Kidney (tissue), 14 donors: ENCODE data around the gene PTCHD4. TPM values are rescaled to one million over a fixed set of nuclear protein-coding genes. Genes with fewer than 3 reads are reported as not detected.

ENCODE experiments used
- DNase-seq, 5 donors: peaks; one replicate each; pipeline ENCODE4 v3.0.0-alpha.2; 2013 to 2020
- FAIRE-seq: peaks from 2 replicates; lab custom pipeline; 2012; peaks lifted over from hg19 to GRCh38; lab: Jason Lieb, UNC
- H3K27ac ChIP-seq, 2 donors: one replicate each; pipeline ENCODE4 v1.7.0; 2013; ENCODE audit warnings: low read depth in 2 of 2, low read length in 2 of 2, inconsistent platforms in 1 of 2
- H3K27me3 ChIP-seq: one replicate; pipeline ENCODE4 v1.7.1; 2013; ENCODE audit warnings: low read length, inconsistent platforms; ENCODE audit not compliant: control insufficient read depth, insufficient read depth
- H3K36me3 ChIP-seq, 3 donors: one replicate each; pipeline versions ENCODE4 v1.7.0 to v1.7.1; 2013; ENCODE audit warnings: low read length in 3 of 3, control low read depth in 1 of 3, inconsistent platforms in 1 of 3; ENCODE audit not compliant: insufficient read depth in 3 of 3, control insufficient read depth in 2 of 3
- H3K4me1 ChIP-seq, 3 donors: one replicate each; pipeline versions ENCODE4 v1.7.0 to v1.7.1; 2013; ENCODE audit warnings: low read length in 3 of 3, inconsistent platforms in 1 of 3, low read depth in 1 of 3; ENCODE audit not compliant: control insufficient read depth in 2 of 3, insufficient read depth in 2 of 3
- H3K4me3 ChIP-seq, 3 donors: one replicate each; pipeline versions ENCODE4 v1.7.0 to v1.8.1; 2013; ENCODE audit warnings: low read length in 3 of 3, control low read depth in 1 of 3, inconsistent platforms in 1 of 3
- H3K9ac ChIP-seq, 3 donors: one replicate each; pipeline versions ENCODE4 v1.7.0 to v1.7.1; 2013; ENCODE audit warnings: low read length in 3 of 3, control low read depth in 1 of 3, inconsistent platforms in 1 of 3
- H3K9me3 ChIP-seq, 3 donors: one replicate each; pipeline versions ENCODE4 v1.7.0 to v1.7.1; 2013; ENCODE audit warnings: low read length in 3 of 3, control low read depth in 1 of 3, inconsistent platforms in 1 of 3; ENCODE audit not compliant: control insufficient read depth in 2 of 3, insufficient read depth in 1 of 3
- intact Hi-C: fragments of 100-400 bp; cut with DNase I; formaldehyde crosslinking; loops from one replicate; pipeline ENCODE4 v1.11.1; 2022
- polyA plus RNA-seq: library from polyadenylated mRNA; stranded (reverse); fragments of 350-450 nt; fragmentation: Illumina TruSeq; extraction: RNeasy Lipid Tissue Mini Kit (QIAGEN cat#74804); gene quantifications from one replicate; pipeline ENCODE4 v1.2.3, GENCODE V29; 2014; ENCODE audit warnings: low read depth, low replicate concordance; ENCODE audit not compliant: insufficient read depth
- total RNA-seq: library from RNA; stranded (reverse); fragmentation: NEBNext Ultra II Directional; extraction: Animal tissue kit (Norgen Biotek cat#: 25700); gene quantifications from one replicate; pipeline ENCODE4 v1.2.1, GENCODE V29; 2021
- TF ChIP-seq, protein P1 (sequence below): IDR thresholded peaks from 3 replicates; pipeline ENCODE4 v1.5.1; 2012; ENCODE audit warnings: mild to moderate bottlenecking, moderate library complexity, borderline replicate concordance; ENCODE audit not compliant: insufficient read depth; ENCODE audit errors: extremely low read depth
- donor health status: control.
- donor health status: control.
- donor health status: control.
- donor health status: control.
- donor health status: control.
- donor health status: DM: yes; HTN: yes; CAD: no.
- donor health status: Normal renal cell carcinoma (clear cell type).

PTCHD4 gene
- total and polyA plus RNA-seq, 2 donors from 2014 or later: 0.24 to 1.7 TPM

DNA sequence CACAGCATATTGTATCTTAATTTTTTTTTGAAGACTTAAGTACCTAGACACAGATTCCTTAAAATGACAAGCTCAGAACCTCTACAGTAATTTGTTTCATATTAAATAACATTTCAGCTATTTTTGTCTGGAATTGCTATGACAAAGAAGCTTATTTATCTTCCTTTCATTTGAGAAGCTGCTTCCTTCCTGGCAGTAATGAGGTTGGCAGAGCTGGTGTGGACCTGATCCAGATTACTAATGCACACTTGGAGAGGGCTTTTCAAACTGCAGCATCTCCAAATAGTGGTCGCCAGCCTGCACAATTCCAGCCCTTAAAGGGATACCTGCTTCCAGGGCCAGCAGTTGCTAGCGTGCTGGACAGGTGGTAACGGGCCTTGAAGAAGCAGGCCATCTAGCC, 12.1 kb downstream of the PTCHD4 start:
- H3K9me3 ChIP-seq: no peaks in the 10 kb centered on the region
- no peak for FAIRE-seq

DNA sequence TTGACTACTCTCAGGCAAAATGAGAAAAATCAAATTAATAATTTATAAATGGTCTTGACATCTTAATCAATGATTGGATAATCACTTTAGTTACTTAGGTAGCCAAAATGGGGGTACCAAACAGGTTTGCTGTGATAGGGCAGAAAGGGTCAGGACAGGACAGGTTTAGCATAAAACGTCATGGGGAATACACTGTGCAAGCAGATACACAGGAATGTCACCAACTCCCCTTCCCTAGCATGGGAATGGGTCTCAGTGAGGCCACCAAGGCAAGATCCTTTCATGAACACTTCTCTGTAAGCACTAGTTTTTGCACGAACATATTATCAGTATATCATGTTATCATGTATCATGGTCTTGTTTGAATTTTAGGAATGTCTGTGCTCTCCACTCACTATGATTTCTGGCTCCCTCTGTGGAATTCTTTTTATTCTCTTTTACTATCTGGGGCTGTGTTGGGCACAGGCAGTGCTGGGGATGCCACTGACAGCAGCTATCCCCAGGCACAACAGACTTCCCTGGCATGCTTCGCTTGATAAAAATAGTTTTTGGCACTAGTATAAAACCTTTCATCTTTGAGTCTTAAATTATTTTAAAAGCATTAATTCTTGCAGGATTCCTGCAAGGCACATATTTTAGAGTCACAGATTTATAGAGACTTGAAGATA, 18.3 kb downstream of the PTCHD4 start:
- Histone ChIP-seq H3K27me3 (no peaks in the 10 kb centered on the region), H3K36me3 (no peaks in the 10 kb centered on the region), H3K4me1 (no peaks in the 10 kb centered on the region), H3K4me3 (no peak overlapping the region), H3K9me3 (no peaks in the 10 kb centered on the region), H3K27ac (no peak overlapping the region), H3K9ac (no peak overlapping the region)
- intact Hi-C loops: no loop called here
- TF ChIP-seq, protein P1, sequence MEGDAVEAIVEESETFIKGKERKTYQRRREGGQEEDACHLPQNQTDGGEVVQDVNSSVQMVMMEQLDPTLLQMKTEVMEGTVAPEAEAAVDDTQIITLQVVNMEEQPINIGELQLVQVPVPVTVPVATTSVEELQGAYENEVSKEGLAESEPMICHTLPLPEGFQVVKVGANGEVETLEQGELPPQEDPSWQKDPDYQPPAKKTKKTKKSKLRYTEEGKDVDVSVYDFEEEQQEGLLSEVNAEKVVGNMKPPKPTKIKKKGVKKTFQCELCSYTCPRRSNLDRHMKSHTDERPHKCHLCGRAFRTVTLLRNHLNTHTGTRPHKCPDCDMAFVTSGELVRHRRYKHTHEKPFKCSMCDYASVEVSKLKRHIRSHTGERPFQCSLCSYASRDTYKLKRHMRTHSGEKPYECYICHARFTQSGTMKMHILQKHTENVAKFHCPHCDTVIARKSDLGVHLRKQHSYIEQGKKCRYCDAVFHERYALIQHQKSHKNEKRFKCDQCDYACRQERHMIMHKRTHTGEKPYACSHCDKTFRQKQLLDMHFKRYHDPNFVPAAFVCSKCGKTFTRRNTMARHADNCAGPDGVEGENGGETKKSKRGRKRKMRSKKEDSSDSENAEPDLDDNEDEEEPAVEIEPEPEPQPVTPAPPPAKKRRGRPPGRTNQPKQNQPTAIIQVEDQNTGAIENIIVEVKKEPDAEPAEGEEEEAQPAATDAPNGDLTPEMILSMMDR: no peak
- DNase-seq: no peak
- FAIRE-seq: no peak

More for the DNA sequence above, 12.1 kb downstream of the PTCHD4 start:
- Histone ChIP-seq H3K36me3 (no peaks in the 10 kb centered on the region), H3K9ac (no peak overlapping the region), H3K27me3 (no peaks in the 10 kb centered on the region), H3K4me1 (no peaks in the 10 kb centered on the region), H3K27ac (no peak overlapping the region), H3K4me3 (no peak overlapping the region)
- intact Hi-C loops: no loop called here
- TF ChIP-seq, protein P1: no peak
- DNase-seq: peak in 1 of 5 donors; percentile 20

DNA sequence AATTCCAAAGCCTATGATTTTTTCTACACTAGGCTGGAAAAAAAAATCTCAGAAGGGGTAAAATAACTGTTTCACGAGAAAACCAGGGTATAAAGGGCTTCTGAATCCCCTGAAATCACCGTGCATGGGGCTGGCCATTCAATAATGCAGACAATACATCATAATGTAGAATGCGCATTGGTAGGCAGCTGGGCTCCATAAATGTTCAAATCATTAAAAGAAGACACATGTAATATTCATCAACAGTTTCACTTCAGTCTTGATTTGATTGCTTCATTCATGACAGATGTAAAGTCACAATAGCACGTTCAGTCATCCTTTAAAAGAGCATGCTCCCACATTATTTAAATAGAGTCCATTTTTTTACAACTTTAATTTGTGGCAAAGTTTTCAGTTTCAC, 20.5 kb downstream of the PTCHD4 start:
- Histone ChIP-seq H3K27me3 (no peaks in the 10 kb centered on the region), H3K9me3 (no peaks in the 10 kb centered on the region), H3K27ac (no peak overlapping the region), H3K36me3 (no peaks in the 10 kb centered on the region), H3K4me3 (no peak overlapping the region), H3K4me1 (no peaks in the 10 kb centered on the region), H3K9ac (no peak overlapping the region)
- intact Hi-C loops: no loop called here
- TF ChIP-seq, protein P1: no peak
- FAIRE-seq: no peak
- no peak for DNase-seq
